Adrenal gland (tissue), 12 donors: ENCODE data around the gene FPR2. TPM values are rescaled to one million over a fixed set of nuclear protein-coding genes. Genes with fewer than 3 reads are reported as not detected.
"Not testable (repeated sequence)": the region's sequence is repeated elsewhere in the genome, so short reads cannot be mapped to it uniquely, and the experiment has no call there.

Experiments used
- DNase-seq, 7 donors: peaks; one replicate each; pipeline ENCODE4 v3.0.0-alpha.2; 2019 to 2020
- H3K27ac ChIP-seq, 5 donors: fragments of 200-600 bp; sonication (generic) in 4 of 5; 1 replicate in 3 of 5; 2 replicates in 2 of 5; pipeline versions ENCODE4 v1.5.1 to v1.8.0; 2016 to 2020; ENCODE audit warnings: mild to moderate bottlenecking in 1 of 5
- H3K27me3 ChIP-seq: fragments of 200-600 bp; 2 replicates; pipeline ENCODE4 v1.8.0; 2021
- H3K36me3 ChIP-seq, 2 donors: fragments of 200-600 bp; replicated peaks in 1 of 2; 1 replicate in 1 of 2; 2 replicates in 1 of 2; pipeline versions ENCODE4 v1.5.1 to v1.8.0; 2018 to 2022
- H3K4me1 ChIP-seq, 2 donors: fragments of 200-600 bp; replicated peaks in 1 of 2; 1 replicate in 1 of 2; 2 replicates in 1 of 2; pipeline versions ENCODE4 v1.5.1 to v1.8.0; 2018 to 2021
- H3K4me3 ChIP-seq, 4 donors: fragments of 200-600 bp; sonication (generic) in 3 of 4; one replicate each; pipeline ENCODE4 v1.5.1; 2016 to 2018
- H3K9me3 ChIP-seq, 3 donors: fragments of 200-600 bp; sonication (generic) in 1 of 3; replicated peaks in 1 of 3; 1 replicate in 2 of 3; 2 replicates in 1 of 3; pipeline versions ENCODE4 v1.5.1 to v1.8.0; 2016 to 2021
- POLR2A ChIP-seq, 2 donors: fragments of 450-650 bp; IDR thresholded peaks; one replicate each; pipeline ENCODE4 v1.6.1; 2017; ENCODE audit warnings: antibody characterized with exemption in 2 of 2, mild to moderate bottlenecking in 2 of 2, moderate library complexity in 1 of 2
- WGBS, 4 donors: extraction: QIAGEN DNeasy Blood & Tissue Kit in 2 of 4; methylation state at CpG; one replicate each; pipeline versions ENCODE4 v1.1.5 to v1.1.7; 2013 to 2017; 5-methylcytosine and 5-hydroxymethylcytosine counted together
- intact Hi-C, 2 donors: fragments of 100-400 bp; cut with DNase I; formaldehyde crosslinking; loops; one replicate each; pipeline versions ENCODE4 v1.14.1 to v1.15.0; 2022 to 2023
- polyA plus RNA-seq, 3 donors: library from polyadenylated mRNA; stranded (reverse); fragments of 200-250 nt in 2 of 3; fragments of 350-450 nt in 1 of 3; fragmentation: Illumina TruSeq in 1 of 3; extraction: RNeasy Lipid Tissue Mini Kit (QIAGEN cat#74804) in 1 of 3; gene quantifications; one replicate each; pipeline ENCODE4 v1.2.3, GENCODE V29; 2013 to 2014
- total RNA-seq, 9 donors: library from RNA; depleted of rRNA in 4 of 9; stranded (reverse); fragments of >200 nt in 4 of 9; fragments of 120-200 nt in 1 of 9; fragmentation: NEBNext Ultra II Directional in 1 of 9; extraction: Animal tissue kit (Norgen Biotek cat#: 25700) in 1 of 9; gene quantifications; one replicate each; pipeline versions ENCODE4 v1.1.0 to v1.2.4, GENCODE V29; 2013 to 2023
- TF ChIP-seq, protein P1 (sequence below), 6 experiments: fragments of 450-650 bp in 4 of 6; fragments of 200-600 bp in 2 of 6; sonication (generic) in 1 of 6; IDR thresholded peaks; 1 replicate in 5 of 6; 2 replicates in 1 of 6; pipeline versions ENCODE4 v1.5.1 to v1.8.0; 2016 to 2021; ENCODE audit warnings: antibody characterized with exemption in 6 of 6, mild to moderate bottlenecking in 2 of 6, moderate library complexity in 1 of 6
- donor health status: healthy with polysubstance abuse.
- donor health status: Bipolar disorder and iron deficiency.
- donor health status: DM: yes; HTN: yes; CAD: no.
- donor health status: DM: no; HTN: no; CAD: no.
- donor health status: DM: no; HTN: no; CAD: no.
- donor health status: DM: yes; HTN: yes; CAD: no.

FPR2 gene
- total and polyA plus RNA-seq, 12 donors: 0.24 to 5.5 (median 1.9) TPM; not detected in 1

GRCh38 chr19:51766461-51766860, 5.5 kb downstream of the FPR2 start:
- Histone ChIP-seq H3K4me1 (no peaks in the 10 kb centered on the region), H3K27ac (no peak overlapping the region), H3K9me3 (no peaks in the 10 kb centered on the region), H3K4me3 (no peak overlapping the region), H3K27me3 (peaks cover 4% of the 10 kb centered on the region), H3K36me3 (no peaks in the 10 kb centered on the region)
- TF ChIP-seq, protein P1, sequence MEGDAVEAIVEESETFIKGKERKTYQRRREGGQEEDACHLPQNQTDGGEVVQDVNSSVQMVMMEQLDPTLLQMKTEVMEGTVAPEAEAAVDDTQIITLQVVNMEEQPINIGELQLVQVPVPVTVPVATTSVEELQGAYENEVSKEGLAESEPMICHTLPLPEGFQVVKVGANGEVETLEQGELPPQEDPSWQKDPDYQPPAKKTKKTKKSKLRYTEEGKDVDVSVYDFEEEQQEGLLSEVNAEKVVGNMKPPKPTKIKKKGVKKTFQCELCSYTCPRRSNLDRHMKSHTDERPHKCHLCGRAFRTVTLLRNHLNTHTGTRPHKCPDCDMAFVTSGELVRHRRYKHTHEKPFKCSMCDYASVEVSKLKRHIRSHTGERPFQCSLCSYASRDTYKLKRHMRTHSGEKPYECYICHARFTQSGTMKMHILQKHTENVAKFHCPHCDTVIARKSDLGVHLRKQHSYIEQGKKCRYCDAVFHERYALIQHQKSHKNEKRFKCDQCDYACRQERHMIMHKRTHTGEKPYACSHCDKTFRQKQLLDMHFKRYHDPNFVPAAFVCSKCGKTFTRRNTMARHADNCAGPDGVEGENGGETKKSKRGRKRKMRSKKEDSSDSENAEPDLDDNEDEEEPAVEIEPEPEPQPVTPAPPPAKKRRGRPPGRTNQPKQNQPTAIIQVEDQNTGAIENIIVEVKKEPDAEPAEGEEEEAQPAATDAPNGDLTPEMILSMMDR (IDR thresholded peaks at IDR 0.05): no peak
- no peak for TF ChIP-seq POLR2A (IDR thresholded peaks at IDR 0.05)
- DNase-seq: no peak
- WGBS, 4 donors: 54 to 80% (median 56%) methylated on average over 5 of the region's 5 CpGs
- intact Hi-C loops: no loop called here

DNA sequence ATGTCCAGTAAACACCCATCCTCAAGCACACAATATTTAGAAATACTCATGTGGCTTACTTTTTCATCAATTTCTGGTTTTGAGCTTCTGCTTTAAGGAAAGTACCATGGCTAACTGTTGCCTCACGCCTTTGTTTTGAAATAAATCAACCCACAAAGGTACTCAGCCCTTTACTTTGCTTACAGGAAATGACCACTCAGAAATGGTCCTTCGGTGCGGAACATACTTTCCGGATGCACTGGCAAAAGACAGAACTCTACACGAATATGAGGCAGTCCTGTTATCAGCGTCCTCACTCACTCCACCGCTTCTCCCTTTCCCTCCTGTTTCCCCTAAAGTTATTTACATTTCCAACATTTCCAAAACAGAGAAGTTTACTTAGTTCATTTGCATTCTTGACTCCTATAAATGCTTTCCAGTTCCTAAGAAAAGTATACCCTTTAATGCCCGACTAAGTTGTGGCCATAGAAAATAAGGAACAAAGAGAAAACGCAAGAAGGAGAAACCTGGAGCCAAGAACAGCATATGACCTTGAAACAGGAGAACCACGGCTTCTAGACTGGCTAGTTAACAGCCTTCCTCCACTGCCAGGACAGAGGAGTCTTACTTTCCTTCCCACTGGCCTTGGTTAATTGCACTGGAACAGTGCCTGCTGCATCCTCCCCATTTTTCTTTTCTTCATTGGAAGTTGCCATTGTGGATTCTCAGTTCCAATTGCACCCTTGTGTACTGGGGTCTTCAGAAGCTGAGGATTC, 10.6 kb downstream of the FPR2 start:
- H3K4me1 ChIP-seq: no peaks in the 10 kb centered on the region
- DNase-seq: peak in 2 of 7 donors; percentile 14 to 21
- TF ChIP-seq POLR2A (IDR thresholded peaks at IDR 0.05): no peak
- TF ChIP-seq, protein P1 (IDR thresholded peaks at IDR 0.05): no peak
- H3K36me3 ChIP-seq: no peaks in the 10 kb centered on the region
- WGBS, 4 donors: 52 to 60% (median 53%) methylated on average over 10 of the region's 10 CpGs
- peaks cover 4% of the 10 kb centered on the region for H3K27me3 ChIP-seq
- intact Hi-C loops: loop anchor here in 1 of 2 donors (10.0 kb wide), 1 partner anchor 87 kb away; no protein-coding TSS in a partner anchor
- no peaks in the 10 kb centered on the region for H3K9me3 ChIP-seq
- H3K27ac ChIP-seq: peak overlapping the region in 1 of 5 donors; percentile 45
- H3K4me3 ChIP-seq: no peak overlapping the region

DNA sequence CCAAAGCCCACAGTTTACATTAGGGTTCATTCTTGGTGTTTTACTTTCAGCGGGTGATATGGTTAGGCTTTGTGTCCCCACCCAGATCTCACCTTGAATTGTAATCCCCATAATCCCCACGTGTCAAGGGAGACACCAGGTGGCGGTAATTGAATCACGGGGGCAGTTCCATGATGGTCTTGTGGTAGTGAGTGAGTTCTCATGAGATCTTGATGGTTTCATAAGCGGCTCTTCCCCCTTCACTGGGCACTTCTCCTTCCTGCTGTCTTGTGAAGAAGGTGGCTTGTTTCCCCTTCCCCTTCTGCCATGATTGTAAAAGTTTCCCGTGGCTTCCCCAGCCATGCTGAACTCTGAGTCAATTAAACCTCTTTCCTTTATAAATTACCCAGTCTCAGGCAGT, 12.0 kb downstream of the FPR2 start:
- 55 to 74% (median 59%) methylated on average over 6 of the region's 6 CpGs for WGBS, 4 donors
- TF ChIP-seq, protein P1 (IDR thresholded peaks at IDR 0.05): no peak
- no peak for TF ChIP-seq POLR2A (IDR thresholded peaks at IDR 0.05)
- H3K36me3 ChIP-seq: no peaks in the 10 kb centered on the region
- H3K9me3 ChIP-seq: no peaks in the 10 kb centered on the region
- intact Hi-C loops: loop anchor here in 1 of 2 donors (10.0 kb wide), 1 partner anchor 88 kb away; no protein-coding TSS in a partner anchor
- DNase-seq: no peak
- H3K4me3 ChIP-seq: no peak overlapping the region
- H3K27me3 ChIP-seq: peaks cover 4% of the 10 kb centered on the region
- H3K27ac ChIP-seq: no peak overlapping the region
- no peaks in the 10 kb centered on the region for H3K4me1 ChIP-seq

DNA sequence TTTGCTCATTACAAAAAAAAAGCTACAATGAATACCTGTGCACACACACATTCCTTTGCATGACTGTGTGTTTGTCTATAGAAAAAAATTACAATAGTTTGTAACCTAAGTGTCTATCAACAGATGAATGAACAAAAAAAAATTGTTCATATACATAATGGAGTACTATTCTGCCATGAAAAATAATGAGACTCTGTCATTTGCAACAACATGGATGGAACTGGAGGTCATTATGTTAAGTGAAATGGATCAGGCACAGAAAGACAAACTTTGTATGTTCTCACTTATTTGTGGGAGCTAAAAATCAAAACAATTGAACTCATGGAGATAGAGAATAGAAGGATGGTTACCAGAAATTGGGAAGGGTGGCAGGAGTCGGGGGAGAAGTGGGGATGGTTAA, 15.6 kb downstream of the FPR2 start:
- not testable (repeated sequence) for H3K4me3 ChIP-seq, H3K27ac ChIP-seq, H3K36me3 ChIP-seq, H3K4me1 ChIP-seq, H3K27me3 ChIP-seq, DNase-seq, H3K9me3 ChIP-seq
- intact Hi-C loops: loop anchor here in 1 of 2 donors (10.0 kb wide), 1 partner anchor 92 kb away; no protein-coding TSS in a partner anchor
- 77 to 90% (median 82%) methylated on average over 1 of the region's 1 CpG for whole genome bisulfite sequencing, 4 donors
